HG03378 (cell line): ENCODE measurements around the gene RPS2.
"Not testable (repeated sequence)": the region's sequence is repeated elsewhere in the genome, so short reads cannot be mapped to it uniquely, and the experiment has no call there.

Source experiments
- ATAC-seq: cut with Tn5 transposase; IDR thresholded peaks from one replicate; pipeline ENCODE4 v1.9.1; 2021; ENCODE audit warnings: mild to moderate bottlenecking, moderate library complexity; ENCODE audit not compliant: unreplicated experiment

The RPS2 gene

GRCh38 chr16:1965396-1966001 lies 873 bp upstream of the RPS2 start:
- ATAC-seq: no peak

GRCh38 chr16:1963806-1964505 lies 670 bp downstream of the RPS2 start:
- no peak for ATAC-seq

GRCh38 chr16:1962161-1963153 lies 2.2 kb downstream of the RPS2 start:
- not testable (repeated sequence) for ATAC-seq

- ATAC-seq: no peak
Measured at GRCh38 chr16:1961651-1962067, 3.0 kb downstream of the RPS2 start.

GRCh38 chr16:1960665-1961630 lies 3.7 kb downstream of the RPS2 start:
- ATAC-seq: no peak

- peak; percentile 44 for ATAC-seq
Measured at GRCh38 chr16:1959269-1960039, 5.2 kb downstream of the RPS2 start, which contains the start of gene NDUFB10. Gene NDUFB10, plus strand, starts transcription at chr16:1959538. Its CDS starts 87 bp downstream, at chr16:1959625.

GRCh38 chr16:1958715-1959268 lies 5.8 kb downstream of the RPS2 start:
- peak; percentile 4 for ATAC-seq

- ATAC-seq: not testable (repeated sequence)
Measured at GRCh38 chr16:1958143-1958491, 6.5 kb downstream of the RPS2 start.

- ATAC-seq: not testable (repeated sequence)
Measured at GRCh38 chr16:1957434-1958142, 7.0 kb downstream of the RPS2 start.

GRCh38 chr16:1953734-1954133 lies 10.9 kb downstream of the RPS2 start:
- ATAC-seq: no peak

- ATAC-seq: no peak
Measured at GRCh38 chr16:1950559-1950958, 14.1 kb downstream of the RPS2 start.

- no peak for ATAC-seq
Measured at GRCh38 chr16:1950047-1950446, 14.6 kb downstream of the RPS2 start.

- no peak for ATAC-seq
Measured at GRCh38 chr16:1949507-1949906, 15.1 kb downstream of the RPS2 start.

GRCh38 chr16:1947369-1947670 lies 17.3 kb downstream of the RPS2 start:
- ATAC-seq: no peak

GRCh38 chr16:1946495-1947368 lies 17.9 kb downstream of the RPS2 start:
- no peak for ATAC-seq

GRCh38 chr16:1945559-1946391 lies 18.9 kb downstream of the RPS2 start:
- ATAC-seq: no peak

- no peak for ATAC-seq
Measured at GRCh38 chr16:1944612-1945199, 19.9 kb downstream of the RPS2 start.
